Prostate gland (tissue), 2 donors: ENCODE measurements around the gene SLC22A13.

Experiments
- POLR2A ChIP-seq: fragments of 450-650 bp; IDR thresholded peaks from one replicate; pipeline ENCODE4 v1.6.1; 2016; ENCODE audit warnings: antibody characterized with exemption, mild to moderate bottlenecking
- POLR2AphosphoS5 ChIP-seq: sonication (generic); formaldehyde crosslinking; IDR thresholded peaks from one replicate; pipeline ENCODE4 v1.6.1; 2017; ENCODE audit warnings: antibody characterized with exemption
- TF ChIP-seq, protein P1 (sequence below), 4 experiments: fragments of 200-600 bp in 2 of 4; fragments of 450-650 bp in 2 of 4; sonication (generic) in 2 of 4; IDR thresholded peaks; 1 replicate in 3 of 4; 2 replicates in 1 of 4; pipeline ENCODE4 v1.5.1; 2016 to 2019; ENCODE audit warnings: antibody characterized with exemption in 4 of 4, mild to moderate bottlenecking in 2 of 4, moderate library complexity in 2 of 4

DNA sequence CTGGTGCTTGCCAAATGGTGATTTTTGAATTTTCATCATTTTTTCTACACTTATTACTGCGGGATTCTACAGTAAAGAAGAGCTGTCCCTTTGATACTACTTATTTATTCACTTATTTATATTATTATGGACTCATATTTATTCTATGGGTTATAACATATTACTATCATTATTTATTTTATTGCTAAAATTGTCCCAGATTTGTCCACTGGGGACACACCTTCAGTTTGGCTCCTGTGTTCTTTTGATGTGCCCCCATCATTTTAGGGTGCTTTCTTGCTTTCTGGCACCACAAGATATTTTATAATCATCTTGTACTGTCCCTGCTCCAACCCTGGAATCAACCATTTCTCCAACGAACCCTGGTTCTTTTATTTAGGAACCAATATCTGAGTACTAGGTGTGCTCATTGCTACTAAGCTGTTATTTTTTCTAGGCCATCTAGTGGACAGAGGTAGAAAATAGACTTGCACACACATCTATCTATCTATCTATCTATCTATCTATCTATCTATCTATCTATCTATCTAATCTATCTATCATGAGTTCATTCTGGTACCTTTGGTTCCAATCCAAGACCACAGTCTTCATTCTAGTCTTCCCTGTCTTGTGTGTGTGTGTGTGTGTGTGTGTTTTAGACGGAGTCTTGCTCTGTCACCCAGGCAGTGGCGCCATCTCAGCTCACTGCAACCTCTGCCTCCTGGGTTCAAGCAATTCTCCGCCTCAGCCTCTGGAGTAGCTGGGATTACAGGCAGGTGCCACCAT lies 32.5 kb downstream of the SLC22A13 start:
- TF ChIP-seq, protein P1, sequence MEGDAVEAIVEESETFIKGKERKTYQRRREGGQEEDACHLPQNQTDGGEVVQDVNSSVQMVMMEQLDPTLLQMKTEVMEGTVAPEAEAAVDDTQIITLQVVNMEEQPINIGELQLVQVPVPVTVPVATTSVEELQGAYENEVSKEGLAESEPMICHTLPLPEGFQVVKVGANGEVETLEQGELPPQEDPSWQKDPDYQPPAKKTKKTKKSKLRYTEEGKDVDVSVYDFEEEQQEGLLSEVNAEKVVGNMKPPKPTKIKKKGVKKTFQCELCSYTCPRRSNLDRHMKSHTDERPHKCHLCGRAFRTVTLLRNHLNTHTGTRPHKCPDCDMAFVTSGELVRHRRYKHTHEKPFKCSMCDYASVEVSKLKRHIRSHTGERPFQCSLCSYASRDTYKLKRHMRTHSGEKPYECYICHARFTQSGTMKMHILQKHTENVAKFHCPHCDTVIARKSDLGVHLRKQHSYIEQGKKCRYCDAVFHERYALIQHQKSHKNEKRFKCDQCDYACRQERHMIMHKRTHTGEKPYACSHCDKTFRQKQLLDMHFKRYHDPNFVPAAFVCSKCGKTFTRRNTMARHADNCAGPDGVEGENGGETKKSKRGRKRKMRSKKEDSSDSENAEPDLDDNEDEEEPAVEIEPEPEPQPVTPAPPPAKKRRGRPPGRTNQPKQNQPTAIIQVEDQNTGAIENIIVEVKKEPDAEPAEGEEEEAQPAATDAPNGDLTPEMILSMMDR (IDR thresholded peaks at IDR 0.05) = peak in 1 of 4 experiments; percentile 17
- no peak for TF ChIP-seq POLR2A
- no peak for TF ChIP-seq POLR2AphosphoS5
